ENCODE measurements around the gene CNTNAP4. TPM values are rescaled to one million over a fixed set of nuclear protein-coding genes. Genes with fewer than 3 reads are reported as not detected.
A peak's percentile ranks its signal among the peaks of the same experiment; 100 is the strongest.

Gene CNTNAP4
- total and polyA plus RNA-seq, 2 of the 13 experiments (the other 11 are each of a cell fraction or from before 2014, with no cell fraction given), result not detected

- TF ChIP-seq PAXIP1 (CRISPR knock-in tag; conservative IDR thresholded peaks at IDR 0.05) (peak; percentile 83), ZNF431 (CRISPR knock-in tag; IDR thresholded peaks at IDR 0.05; ENCODE audit: borderline replicate concordance, low read depth) (peak; percentile 32; the same call in 1 of the 2 replicates), CEBPG (CRISPR knock-in tag; IDR thresholded peaks at IDR 0.05) (0 out of 2 replicates have a peak, but pooled peaks have one; percentile 5), POGK (CRISPR knock-in tag; conservative IDR thresholded peaks at IDR 0.05) (no peak), HNF4A (CRISPR knock-in tag; IDR thresholded peaks at IDR 0.05) (peak; percentile 85), BRF2 (CRISPR knock-in tag; IDR thresholded peaks at IDR 0.05) (no peak)
Observed at GRCh38 chr16:76532188-76532973, 255.2 kb downstream of the CNTNAP4 start (continued).

Measured in HepG2 (cell line).